T-helper 1 cell treated with Interleukin-12 subunit alpha and Interleukin-12 subunit beta and Interleukin-4 antibody, amounts not matched to agents 30 ng/mL and 1 ng/mL, for 36 hours (primary cell): ENCODE data around the gene RBP2. TPM values are rescaled to one million over a fixed set of nuclear protein-coding genes. Genes with fewer than 3 reads are reported as not detected.

Experiments used
- intact Hi-C: fragments of 100-400 bp; cut with micrococcal nuclease; formaldehyde crosslinking; loops from one replicate; pipeline ENCODE4 v1.15.1; 2024
- total RNA-seq: library from RNA; stranded (reverse); gene quantifications from 2 replicates; pipeline ENCODE4 v1.2.3, GENCODE V29; 2022

Gene RBP2
- total RNA-seq, 1 donor from 2014 or later = not detected

GRCh38 chr3:139481116-139481515 lies 4.8 kb upstream of the RBP2 start:
- intact Hi-C loops = no loop called here

- intact Hi-C loops = no loop called here
These were observed 4.3 kb upstream of the RBP2 start for GRCh38 chr3:139480585-139480984.

GRCh38 chr3:139477710-139478640 lies 1.7 kb upstream of the RBP2 start:
- intact Hi-C loops = no loop called here

DNA sequence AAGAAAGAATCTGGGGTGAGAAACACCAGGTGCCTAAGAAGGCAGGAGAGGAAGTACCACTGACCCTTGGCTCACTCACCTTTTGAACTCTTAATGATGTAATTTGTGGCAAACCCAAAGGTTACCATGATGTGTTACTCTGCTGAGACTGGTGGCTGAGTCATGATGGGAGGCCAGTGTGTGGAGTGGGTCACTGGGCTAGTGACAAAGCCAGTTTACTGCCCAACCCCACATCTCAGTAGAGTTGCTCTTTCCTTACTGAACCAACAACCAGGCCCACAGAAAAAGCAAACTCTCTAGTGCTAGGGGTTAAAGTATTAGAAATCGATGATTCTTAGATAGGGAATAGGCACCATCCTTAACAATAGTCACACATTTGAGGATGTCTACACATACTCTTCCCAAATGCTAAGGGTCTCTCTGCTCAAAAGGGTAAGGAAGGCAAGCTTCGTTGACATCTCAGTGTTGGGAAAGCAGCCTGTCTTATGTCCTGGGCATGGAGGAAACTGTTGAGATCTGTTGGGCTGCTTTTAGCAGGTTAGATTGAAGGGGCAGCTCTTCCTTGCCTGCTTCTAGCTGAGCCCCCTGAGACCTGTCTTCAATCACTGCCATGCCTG lies 3.1 kb downstream of the RBP2 start:
- intact Hi-C loops = no loop called here

DNA sequence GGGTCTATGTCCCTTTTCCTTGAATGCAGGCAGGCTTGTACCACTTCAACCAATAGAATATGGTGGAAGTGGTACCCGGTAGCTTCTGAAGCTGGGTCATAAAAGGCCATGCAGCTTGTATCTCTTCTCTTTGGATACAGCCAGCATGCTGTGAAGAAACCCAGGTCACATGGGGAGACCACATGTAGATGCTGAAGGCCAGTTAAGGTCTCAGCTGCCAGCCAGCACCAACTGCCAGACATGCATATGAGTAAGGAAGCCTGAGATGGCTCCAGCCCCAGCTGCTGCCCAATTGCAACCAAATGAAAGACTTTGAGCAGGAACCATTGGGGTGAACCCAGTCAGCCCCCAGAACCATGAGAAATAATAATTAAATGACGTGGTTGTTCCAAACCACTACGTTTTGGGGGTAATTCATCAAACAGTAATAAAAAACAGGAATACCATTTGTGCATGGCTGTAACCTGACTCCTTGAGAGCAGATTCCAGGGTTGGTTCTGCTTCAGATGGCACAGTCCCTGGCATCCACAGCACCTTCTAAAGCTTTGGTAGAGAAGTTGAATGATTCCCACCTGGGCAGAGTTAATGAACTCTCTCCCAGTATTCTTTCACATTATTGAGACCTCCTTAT lies 3.8 kb downstream of the RBP2 start:
- intact Hi-C loops = no loop called here

DNA sequence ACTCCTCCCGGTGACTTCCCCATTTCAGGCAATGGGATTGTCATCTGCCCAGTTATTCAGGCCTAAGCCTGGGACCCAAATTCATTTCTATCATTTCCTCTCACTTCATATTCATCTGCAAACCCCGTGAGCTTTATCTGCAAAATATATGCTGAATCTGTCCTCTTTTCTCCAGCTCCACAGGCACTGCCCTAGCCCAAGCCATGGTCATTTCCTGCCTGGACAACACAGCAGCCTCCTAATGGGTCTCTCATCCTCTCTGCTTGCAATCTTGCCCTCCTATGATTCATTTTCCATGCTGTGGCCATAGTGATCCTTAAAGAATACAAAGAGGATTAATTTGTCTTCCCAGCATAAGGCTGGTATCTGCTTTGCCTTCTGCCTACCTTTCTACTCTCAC lies 6.1 kb downstream of the RBP2 start:
- intact Hi-C loops = no loop called here

DNA sequence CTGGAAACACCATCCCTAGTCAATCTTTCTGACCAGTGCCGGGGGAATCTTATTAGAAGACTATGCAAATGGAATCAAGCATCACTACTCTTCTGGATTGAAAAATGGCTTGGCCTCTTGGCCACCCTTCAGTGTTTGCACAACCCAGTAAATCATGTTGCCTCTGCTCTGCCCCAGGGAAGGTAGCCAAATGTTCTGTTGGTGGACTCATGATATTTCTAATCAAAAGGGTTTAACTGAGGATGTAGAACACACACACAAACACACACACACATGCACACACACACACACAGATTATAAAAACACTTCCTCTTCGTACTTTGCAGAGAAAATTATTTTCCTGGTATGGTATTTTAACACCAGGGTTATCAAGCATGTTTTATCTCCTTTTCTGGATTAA lies 7.9 kb downstream of the RBP2 start:
- intact Hi-C loops = no loop called here

DNA sequence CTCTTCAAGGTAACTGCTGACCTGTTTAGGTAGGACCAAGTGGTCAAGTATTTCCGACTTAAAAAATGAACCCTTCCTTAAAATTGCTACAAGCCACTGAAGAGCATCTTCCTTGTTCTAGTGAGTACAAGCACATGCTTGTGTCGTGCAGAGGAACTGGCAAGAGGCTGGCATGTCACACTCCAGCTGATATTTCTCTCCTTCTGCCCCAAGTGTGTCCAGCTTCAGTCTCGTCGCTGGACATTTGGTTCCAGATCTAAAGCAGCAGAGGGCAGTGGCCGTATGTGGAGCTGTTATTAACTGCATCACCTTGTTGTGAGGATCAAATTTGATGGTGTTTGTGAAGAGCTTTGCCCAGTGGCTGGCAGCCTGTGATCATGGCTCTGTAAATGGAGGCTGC lies 10.0 kb downstream of the RBP2 start:
- intact Hi-C loops = no loop called here

- intact Hi-C loops = no loop called here
These were observed 10.7 kb downstream of the RBP2 start for GRCh38 chr3:139465636-139466035.

- intact Hi-C loops = no loop called here
These were observed 12.8 kb downstream of the RBP2 start for GRCh38 chr3:139463466-139463865.

DNA sequence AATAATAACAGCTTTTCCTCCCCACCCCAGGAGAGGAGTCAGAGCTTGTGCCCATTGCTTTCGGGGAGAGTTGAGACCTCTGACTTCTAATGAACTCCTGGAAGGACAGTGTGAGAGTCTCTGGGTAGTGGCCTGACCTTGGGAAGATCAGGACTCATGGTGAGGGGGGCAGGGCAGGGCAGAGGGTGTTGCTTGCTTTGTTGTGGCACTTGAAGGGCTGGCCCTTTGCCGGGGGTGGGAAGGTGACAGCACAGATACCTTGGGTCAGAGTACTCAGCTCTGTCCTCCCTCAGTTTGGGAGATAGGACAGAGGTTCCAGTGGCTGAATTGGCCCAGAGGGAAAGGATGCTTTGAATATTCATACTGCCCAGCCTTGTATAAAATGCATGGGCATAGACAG lies 15.8 kb downstream of the RBP2 start:
- intact Hi-C loops = no loop called here

DNA sequence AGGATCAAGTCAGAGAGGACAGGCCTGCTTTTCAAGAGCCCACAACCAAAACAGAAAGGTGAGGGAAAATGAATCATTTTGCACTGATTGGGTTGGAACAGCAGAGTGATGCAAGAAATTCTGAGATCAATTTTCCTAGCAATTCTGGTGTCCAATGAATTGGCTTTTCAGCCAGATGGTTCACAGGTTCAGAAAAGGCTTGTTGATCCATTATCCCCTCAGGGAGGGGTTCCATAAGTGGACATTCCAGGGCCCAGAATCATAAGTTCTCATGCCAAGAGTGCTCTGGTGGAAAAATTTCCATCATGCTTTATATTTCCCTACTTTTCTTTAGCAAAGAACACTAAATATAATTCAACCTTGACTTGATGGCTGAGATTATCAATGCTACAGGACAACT lies 16.2 kb downstream of the RBP2 start:
- intact Hi-C loops = no loop called here

GRCh38 chr3:139458348-139458747 lies 18.0 kb downstream of the RBP2 start:
- intact Hi-C loops = no loop called here

DNA sequence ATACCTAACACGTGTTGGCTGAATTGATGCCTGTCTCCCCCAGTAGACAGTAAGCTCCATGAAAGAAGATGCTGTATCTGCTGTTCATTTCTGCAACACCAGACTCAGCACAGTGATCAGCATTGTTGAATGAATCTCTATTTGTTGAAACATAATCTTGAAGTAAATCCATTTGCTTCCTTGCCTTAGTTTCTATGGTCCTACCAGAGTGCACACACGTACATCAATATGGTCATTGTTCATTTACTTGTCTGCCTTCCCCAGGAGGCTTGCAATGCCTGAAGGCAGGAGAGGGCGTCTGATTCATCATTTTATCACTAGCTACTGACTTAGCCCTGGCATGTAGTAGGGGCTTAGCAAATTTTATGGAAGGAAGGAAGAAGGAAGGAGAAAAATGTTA lies 19.2 kb downstream of the RBP2 start:
- intact Hi-C loops = no loop called here

DNA sequence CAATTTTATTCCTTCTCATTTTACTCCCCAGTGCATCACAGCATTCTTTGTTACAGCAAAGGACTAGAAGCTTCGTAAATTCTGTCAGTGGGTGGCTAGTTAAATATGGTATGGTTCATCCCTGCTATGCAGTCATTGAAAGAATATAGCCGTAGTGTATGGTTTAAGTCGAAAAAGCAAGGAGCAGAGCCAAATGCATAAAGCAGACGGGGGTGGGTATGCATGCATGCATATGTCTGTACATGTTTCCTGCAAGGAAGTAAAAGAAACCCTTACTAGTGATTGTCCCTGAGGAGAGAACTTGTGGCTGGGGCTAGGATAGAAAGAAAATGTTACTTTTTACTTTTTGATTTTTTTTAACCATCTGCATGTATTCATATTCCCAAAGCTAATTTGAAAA lies 19.9 kb downstream of the RBP2 start:
- intact Hi-C loops = no loop called here

DNA sequence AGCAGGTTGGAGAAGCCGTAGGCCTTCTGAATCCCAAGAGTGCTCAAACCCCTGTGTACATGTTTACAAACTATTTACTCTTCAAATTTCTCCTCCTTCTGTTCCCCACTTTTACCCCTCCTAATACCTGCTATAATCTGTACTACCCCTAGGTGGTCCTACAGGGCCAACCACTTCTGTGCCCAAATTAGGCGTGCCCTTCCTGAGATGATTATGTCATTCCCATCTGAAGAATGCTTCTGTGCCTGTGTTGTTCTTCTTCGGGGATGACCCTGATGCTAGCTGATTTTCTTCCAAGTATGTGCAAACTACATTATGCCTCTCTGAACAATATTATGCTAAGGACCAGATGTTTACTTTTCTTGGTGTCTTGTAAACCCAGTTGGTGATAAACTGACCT lies 20.5 kb downstream of the RBP2 start:
- intact Hi-C loops = no loop called here

DNA sequence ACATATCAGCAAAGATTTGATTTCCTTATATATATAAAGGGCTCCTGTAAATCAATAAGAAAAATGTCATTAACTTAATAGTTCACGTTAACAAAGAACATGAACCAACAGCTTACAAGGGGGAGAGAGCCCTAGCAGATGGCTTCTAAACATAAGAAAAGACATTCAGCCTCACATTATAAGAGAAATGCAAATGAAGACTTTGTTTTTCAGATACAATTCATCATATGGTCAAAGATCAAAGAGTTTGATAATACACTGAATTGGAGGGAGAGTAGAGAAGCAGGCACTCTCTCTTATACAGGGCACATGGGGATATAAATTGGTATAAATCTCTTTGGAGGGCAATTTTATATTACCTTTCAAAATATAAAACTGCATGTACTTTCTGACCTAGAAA lies 21.1 kb downstream of the RBP2 start:
- intact Hi-C loops = no loop called here

DNA sequence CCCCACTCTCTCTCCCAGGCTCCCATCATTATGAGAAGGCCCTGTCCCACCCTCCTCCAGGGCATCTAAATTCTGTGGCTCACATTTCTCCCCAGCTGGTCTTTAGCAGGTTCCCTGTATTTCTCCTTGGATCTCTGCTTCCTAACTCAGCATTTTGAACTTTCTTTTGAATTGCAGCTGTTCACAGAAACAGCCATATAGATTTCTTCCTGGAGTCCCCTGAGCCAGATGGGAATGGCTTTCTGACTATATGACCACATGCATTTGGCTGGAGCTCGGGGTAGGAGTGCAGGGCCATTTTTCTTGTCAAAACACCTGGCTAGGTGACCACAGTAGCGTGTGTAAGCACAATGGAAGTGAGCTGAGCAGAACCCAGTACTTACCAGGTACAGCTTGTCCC lies 22.0 kb downstream of the RBP2 start:
- intact Hi-C loops = no loop called here

DNA sequence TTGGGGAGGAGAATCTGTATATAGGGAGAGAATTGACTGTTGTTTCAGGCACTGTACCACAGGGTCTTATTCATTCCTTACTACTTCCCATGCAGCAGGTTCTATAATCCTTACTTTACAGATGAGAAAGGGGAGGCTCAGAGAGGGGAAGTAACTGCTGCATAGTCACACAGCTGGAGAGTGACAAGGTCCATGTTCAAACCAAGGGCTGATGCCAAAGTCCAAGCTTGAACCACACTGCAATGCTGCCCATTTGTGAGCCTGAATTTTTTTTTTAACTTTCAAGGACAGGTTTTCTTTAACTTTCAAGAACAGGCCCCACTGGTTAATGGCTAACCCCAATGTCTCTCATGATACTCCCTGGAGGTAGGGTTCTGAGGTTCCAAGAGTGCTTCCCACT lies 26.2 kb downstream of the RBP2 start:
- intact Hi-C loops = no loop called here

GRCh38 chr3:139449566-139449965 lies 26.8 kb downstream of the RBP2 start:
- intact Hi-C loops = no loop called here

DNA sequence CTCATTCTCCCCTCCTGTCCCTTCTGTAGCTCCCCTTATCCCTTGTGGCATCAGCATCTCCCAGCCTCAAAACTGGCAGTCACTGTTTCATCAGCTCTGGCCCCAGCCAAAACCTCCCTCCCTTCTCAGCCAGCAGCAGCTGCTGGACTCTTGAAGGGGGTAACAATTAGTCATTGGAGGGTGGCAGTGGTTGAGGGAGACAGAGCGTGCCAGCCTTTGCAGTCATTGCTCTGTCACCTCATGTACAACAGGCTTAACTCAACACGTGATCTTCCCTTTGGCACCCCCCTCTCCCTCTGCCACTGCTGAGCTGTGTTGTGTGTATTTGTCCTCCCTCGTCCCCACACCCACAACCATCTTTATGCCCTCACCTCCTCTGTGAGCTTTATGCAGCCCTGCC lies 28.2 kb downstream of the RBP2 start:
- intact Hi-C loops = no loop called here

GRCh38 chr3:139447486-139447885 lies 28.8 kb downstream of the RBP2 start:
- intact Hi-C loops = no loop called here

DNA sequence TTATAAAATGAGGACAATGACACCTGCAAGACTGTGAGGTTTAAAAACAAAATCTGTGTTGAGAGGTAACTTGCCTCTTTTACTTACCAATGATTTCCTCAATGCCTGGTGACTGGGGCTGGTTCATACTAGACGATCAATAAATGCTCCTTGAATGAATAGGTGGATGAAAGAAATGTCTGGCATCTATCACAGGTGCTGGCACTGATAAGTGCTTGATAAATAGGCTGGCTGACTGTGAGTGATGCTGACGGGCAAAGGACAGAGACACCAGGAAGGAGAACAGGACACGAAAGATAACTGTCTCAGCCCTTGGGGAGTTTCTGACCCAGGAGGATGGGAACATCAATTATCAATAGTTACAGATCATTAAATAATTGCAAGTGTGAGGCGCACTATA lies 31.9 kb downstream of the RBP2 start:
- intact Hi-C loops = no loop called here
